KBM-7 (cell line): ENCODE results near the gene HECTD4.
"Not testable (repeated sequence)": the region's sequence is repeated elsewhere in the genome, so short reads cannot be mapped to it uniquely, and the experiment has no call there.

Experiments used
- DNase-seq: peaks from one replicate; pipeline ENCODE4 v3.0.0-alpha.2; 2015
- in situ Hi-C: fragments of 300-500 bp; cut with MboI; formaldehyde crosslinking; loops from 2 replicates; pipeline ENCODE4 v1.14.3; 2020; ENCODE audit warnings: low sequenced_read_pairs, low pct_unique_long_range_greater_than_20kb, mixed read lengths

Gene HECTD4

DNA sequence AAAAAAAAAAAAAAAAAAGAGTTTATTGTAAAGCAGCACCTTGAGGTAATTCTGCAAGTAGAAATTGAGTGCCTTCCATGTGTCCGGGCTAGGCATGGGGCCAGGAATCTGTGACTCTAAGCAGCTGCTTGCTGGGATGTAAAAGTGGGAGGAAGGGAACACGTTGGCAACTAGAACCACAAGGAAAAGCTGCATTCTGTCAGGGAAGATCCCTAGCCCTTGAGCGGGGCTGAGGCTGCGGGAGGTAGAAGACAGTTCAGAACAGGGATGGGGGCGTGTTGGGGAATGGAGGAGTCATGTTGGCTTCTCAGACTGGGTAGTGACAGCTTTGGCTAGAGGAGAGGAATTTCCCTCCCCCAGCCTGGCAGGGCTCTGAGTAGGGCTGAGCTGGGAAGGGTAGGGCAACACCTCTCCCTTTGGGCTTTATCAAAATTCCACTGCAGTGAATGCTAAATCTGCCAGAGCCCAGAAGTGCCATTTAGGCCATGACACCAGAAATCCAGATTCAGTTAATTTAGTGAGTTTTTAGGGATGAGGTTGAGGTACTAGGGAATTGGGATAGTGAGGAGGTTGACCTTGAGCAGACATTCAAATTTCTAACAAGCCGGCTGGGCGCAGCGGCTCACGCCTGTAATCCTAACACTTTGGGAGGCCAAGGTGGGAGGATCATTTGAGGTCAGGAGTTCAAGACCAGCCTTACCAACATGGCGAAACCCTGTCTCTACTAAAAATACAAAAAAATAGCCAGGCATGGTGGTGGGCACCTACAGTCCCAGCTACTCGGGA is 260.3 kb downstream of the HECTD4 start:
- no peak for DNase-seq

DNA sequence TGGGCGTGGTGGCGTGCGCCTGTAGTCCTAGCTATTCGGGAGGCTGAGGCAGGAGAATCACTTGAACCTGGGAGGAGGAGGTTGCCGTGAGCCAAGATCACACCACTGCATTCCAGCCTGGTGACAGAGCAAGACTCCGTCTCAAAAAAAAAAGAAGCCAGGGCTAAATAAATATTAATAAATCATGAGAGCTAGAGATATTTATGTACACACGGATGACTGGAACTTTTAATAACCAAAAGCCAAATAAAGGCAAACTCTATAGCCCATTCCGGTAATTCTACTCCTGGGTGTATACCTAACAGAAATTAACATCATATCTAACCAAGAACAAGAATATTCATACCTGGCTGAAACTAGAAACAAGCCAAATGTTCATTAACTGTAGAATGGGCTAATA is 264.5 kb downstream of the HECTD4 start:
- DNase-seq, result no peak
- in situ Hi-C loops, result no loop called here

More for the DNA sequence above, 260.3 kb downstream of the HECTD4 start:
- in situ Hi-C loops, result no loop called here

DNA sequence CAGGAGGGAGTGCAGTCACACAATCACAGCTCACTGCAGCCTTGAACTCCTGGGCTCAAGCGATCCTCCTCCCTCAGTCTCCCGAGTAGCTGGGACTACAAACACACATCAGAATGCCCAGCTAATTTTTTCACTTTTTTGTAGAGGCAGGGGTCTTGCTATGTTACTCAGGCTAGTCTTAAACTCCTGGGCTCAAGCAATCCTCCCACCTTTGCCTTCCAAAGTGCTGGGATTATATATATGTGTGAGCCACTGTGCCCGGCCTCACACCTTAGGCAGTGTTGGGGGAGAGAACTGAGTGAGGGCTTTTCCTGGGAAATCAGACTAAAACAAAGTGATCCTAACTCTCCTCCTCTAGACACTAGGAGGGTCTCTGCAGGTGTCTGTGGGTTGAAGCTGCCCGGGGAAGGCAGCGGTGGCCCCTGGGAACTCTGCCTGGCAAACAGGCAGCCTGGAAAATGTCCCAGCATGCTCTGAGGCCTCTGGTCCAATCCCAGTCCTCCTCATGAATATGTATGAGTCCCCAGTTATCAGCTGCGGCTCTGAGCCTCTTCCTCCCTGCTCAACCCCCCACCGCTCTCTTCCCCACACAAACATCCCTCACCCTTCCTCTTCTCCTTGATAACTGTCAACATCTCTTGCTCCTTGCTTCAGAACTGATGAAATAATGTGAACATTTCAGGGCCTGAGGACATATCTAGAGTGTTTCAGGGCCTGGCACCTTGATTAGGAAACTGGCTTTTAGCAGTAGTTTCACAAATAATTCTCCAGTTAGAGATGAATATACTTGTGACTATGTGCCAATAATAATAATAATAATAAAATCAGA is 265.8 kb downstream of the HECTD4 start:
- in situ Hi-C loops, result no loop called here
- peak; percentile 93 for DNase-seq

DNA sequence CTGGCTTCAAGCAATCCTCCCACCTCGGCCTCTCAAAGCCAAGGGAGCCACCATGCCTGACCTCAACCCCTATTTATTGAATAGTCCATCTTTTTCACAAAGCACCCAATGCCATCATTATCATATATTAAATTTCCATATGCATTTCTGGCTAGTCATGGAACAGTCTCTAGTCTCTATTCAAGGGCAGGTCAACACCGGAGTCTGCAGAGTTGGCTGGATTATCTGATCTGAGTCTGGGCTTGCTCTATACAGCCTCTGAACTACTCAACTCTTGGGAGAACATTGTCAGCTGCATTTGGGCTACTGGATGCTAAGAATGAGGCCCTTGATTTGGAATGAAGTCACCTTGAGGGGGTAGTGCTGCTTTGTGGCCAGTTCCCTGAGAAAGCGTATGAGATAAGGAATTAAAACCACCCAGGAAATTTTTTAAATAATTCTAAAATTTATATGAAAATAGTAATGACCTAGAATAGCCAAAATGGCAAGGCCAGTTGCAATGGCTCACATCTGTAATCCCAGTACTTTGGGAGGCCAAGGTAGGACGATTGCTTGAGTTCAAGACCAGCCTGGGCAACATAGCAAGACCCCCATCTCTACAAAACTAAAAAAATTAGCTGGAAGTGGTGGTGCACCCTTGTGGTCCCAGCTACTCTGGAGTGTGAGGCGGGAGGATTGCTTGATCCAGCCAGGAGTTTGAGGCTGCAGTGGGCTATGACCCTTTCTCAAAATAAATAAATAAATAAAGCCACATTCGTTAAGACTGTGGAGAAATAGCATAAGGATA is 266.8 kb downstream of the HECTD4 start:
- in situ Hi-C loops, result no loop called here
- no peak for DNase-seq

DNA sequence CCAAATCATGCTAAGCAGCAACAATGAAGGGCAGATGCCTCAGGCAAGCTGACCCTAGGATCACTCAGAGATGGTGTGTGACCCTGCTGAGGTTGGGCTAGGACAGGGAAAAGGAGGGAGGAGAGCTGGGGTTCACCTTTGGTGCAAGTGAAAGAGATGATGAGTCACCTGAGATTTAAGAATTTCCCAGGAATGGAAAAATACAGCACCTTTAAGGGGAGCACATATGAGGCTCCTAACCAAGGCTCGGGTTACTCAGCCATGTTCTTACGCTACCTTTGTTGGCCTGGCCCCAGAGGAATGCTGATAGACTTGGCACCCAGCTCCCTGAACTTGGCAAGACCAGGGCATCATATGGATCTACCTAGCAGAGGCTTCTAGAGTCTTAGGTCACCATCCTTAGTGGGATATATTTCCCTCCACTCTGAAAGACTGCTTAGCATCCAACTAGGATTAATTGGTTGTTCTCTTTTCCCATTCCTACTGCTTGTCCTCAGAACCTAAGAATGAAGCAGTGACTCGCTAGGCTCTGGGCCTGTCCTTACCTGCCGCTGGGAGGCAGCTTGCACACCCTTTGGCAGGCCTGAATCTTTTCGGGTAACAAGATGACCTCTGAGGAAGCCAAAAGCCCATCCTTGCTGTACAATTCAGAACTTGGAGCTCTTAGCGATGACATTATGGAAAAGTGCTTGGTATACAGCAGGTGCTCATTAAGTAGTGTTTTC is 269.7 kb downstream of the HECTD4 start:
- in situ Hi-C loops, result no loop called here
- DNase-seq, result no peak

DNA sequence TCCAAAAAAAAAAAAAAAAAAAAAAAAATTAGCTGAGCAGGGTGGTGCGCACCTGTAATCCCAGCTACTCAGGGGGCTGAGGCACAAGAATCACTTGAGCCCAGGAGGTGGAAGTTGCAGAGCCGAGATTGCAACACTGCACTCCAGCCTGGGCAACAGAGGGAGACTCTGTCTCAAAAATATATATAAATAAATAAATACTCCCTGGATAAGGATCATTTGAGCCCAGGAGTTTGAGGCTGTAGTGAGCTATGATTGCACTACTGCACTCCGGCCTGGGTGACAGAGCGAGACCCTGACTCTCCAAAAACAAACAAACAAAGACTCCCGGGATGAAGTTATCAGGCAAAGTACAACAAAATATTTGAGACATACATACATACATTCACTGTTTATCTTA is 270.3 kb downstream of the HECTD4 start:
- in situ Hi-C loops, result no loop called here
- DNase-seq, result no peak

DNA sequence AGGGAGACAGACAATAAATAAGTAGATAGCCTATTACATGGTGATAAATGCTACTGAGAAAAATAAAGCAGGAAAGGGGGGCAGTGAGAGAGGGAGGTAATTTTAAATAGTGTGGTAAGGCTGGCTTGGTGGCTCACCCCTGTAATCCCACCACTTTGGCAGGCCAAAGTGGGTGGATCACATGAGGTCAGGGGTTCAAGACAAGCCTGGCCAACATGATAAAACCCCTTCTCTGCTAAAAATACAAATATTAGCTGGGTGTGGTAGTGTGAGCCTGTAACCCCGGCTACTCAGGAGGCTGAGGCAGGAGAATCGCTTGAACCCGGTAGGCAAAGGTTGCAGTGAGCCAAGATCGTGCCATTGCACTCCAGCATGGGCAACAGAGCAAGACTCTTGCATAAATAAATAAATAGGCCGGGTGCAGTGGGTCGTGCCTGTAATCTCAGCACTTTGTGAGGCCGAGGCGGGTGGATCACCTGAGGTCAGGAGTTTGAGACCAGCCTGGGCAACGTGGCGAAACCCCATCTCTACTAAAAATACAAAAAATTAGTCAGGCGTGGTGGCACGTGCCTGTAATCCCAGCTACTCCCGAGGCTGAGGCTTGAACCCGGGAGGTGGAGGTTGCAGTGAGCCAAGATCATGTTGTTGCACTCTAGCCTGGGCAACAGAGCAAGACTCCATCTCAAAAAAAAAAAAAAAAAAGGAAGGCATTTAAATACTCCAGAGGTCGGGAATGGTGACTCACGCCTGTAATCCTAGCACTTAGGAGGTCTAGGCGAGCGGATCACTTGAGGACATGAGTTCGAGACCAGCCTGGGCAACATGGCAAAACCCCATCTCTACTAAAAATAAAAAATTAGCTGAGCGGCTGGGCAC is 271.2 kb downstream of the HECTD4 start:
- in situ Hi-C loops, DNase-seq: not testable (repeated sequence)
